K562 (cell line): Measurements from ENCODE around the gene CBLL1. TPM values are rescaled to one million over a fixed set of nuclear protein-coding genes. Genes with fewer than 3 reads are reported as not detected.

Experiments used
- ATAC-seq: fragments of 200-7000 bp; cut with Tn5 transposase; 3 replicates; pipeline ENCODE4 v1.9.1; 2020; ENCODE audit warnings: moderate library complexity
- BruUV-seq: library from RNA; stranded (reverse); fragments of 400-500 nt; replicated peaks from 2 replicates; lab custom pipeline; 2021; lab: Mats Ljungman, UMichigan
- CTCF ChIA-PET: fragments of 300-600 bp; formaldehyde crosslinking; extraction: SDS; loops from one replicate; lab custom pipeline; 2021; ENCODE audit warnings: low intra/inter-chr PET ratio; lab: Yijun Ruan, JAX
- POLR2A ChIA-PET: fragments of 300-600, 350-650 bp; sonication (Branson Sonifier 250); formaldehyde crosslinking; extraction: SDS; loops from one replicate; lab custom pipeline; 2021; ENCODE audit warnings: antibody characterized with exemption, inconsistent platforms; lab: Yijun Ruan, JAX
- DNase-seq, 4 experiments: peaks; one replicate each; pipeline versions ENCODE4 v3.0.0 to v3.0.0-alpha.2; 2011 to 2018; ENCODE audit warnings: low spot score in 3 of 4, mixed read lengths in 3 of 4; ENCODE audit errors: extremely low read depth in 1 of 4
- FAIRE-seq: peaks from 2 replicates; lab custom pipeline; 2011; peaks lifted over from hg19 to GRCh38; lab: Jason Lieb, UNC
- H2AFZ ChIP-seq: 2 replicates; pipeline ENCODE4 v1.6.0; 2011; ENCODE audit warnings: low read depth, low read length, control low read depth, inconsistent platforms
- H3K27ac ChIP-seq: fragments of 200-600 bp; 3 replicates; pipeline ENCODE4 v1.8.0; 2011; ENCODE audit warnings: low read depth, mild to moderate bottlenecking, control low read depth, inconsistent platforms, low read length, moderate library complexity, mixed read lengths; ENCODE audit errors: extremely low read depth
- H3K27me3 ChIP-seq, 2 experiments: fragments of 300-600 bp in 1 of 2; 2 replicates in 1 of 2; 3 replicates in 1 of 2; pipeline versions ENCODE4 v1.6.0 to v1.8.0; 2011; ENCODE audit warnings: inconsistent platforms in 2 of 2, low read length in 2 of 2, mild to moderate bottlenecking in 1 of 2, mixed read lengths in 1 of 2, moderate library complexity in 1 of 2; ENCODE audit not compliant: control insufficient read depth in 2 of 2, insufficient read depth in 2 of 2
- H3K36me3 ChIP-seq: fragments of 300-600 bp; 3 replicates; pipeline ENCODE4 v1.8.0; 2011; ENCODE audit warnings: mild to moderate bottlenecking, low read length, inconsistent platforms; ENCODE audit not compliant: control insufficient read depth, insufficient read depth
- H3K4me1 ChIP-seq, 2 experiments: fragments of 200-600 bp in 1 of 2; replicated peaks in 1 of 2; 2 replicates in 1 of 2; 3 replicates in 1 of 2; pipeline versions ENCODE4 v1.5.1 to v1.8.0; 2011; ENCODE audit warnings: inconsistent platforms in 2 of 2, low read length in 2 of 2, mild to moderate bottlenecking in 1 of 2, mixed read lengths in 1 of 2, moderate library complexity in 1 of 2; ENCODE audit not compliant: control insufficient read depth in 2 of 2, insufficient read depth in 2 of 2
- H3K4me2 ChIP-seq: 2 replicates; pipeline ENCODE4 v1.6.1; 2011; ENCODE audit warnings: low read length, control low read depth, inconsistent platforms, mixed read lengths; ENCODE audit not compliant: insufficient read depth
- H3K4me3 ChIP-seq: fragments of 200-600 bp; sonication (generic), shearing (Covaris generic); 2 replicates; pipeline ENCODE4 v1.5.1; 2016; ENCODE audit warnings: control low read depth, inconsistent platforms
- H3K79me2 ChIP-seq: fragments of 200-600 bp; 3 replicates; pipeline ENCODE4 v1.8.0; 2011; ENCODE audit warnings: low read length, inconsistent platforms; ENCODE audit not compliant: control insufficient read depth, insufficient read depth
- H3K9ac ChIP-seq, 2 experiments: 2 replicates each; pipeline versions ENCODE4 v1.6.0 to v1.6.1; 2011; ENCODE audit warnings: low read depth in 2 of 2, low read length in 2 of 2, control low read depth in 1 of 2, inconsistent platforms in 1 of 2, mild to moderate bottlenecking in 1 of 2, mixed read lengths in 1 of 2; ENCODE audit not compliant: insufficient read depth in 1 of 2
- H3K9me1 ChIP-seq: one replicate; pipeline ENCODE4 v1.6.0; 2011; ENCODE audit warnings: inconsistent platforms, mild to moderate bottlenecking, low read length, moderate library complexity; ENCODE audit not compliant: control insufficient read depth, insufficient read depth
- H3K9me3 ChIP-seq: replicated peaks from 2 replicates; pipeline ENCODE4 v1.5.1; 2011; ENCODE audit warnings: low read depth, low read length, inconsistent platforms; ENCODE audit not compliant: control insufficient read depth, insufficient read depth
- H4K20me1 ChIP-seq: replicated peaks from 2 replicates; pipeline ENCODE4 v1.6.1; 2011; ENCODE audit warnings: low read length, inconsistent platforms, mixed read lengths; ENCODE audit not compliant: control insufficient read depth, insufficient read depth
- CTCF ChIP-seq, 3 experiments: IDR thresholded peaks in 2 of 3; conservative IDR thresholded peaks in 1 of 3; 2 replicates each; pipeline ENCODE4 v1.5.1; 2011 to 2012; ENCODE audit warnings: low read length in 3 of 3, mild to moderate bottlenecking in 3 of 3, control low read depth in 2 of 3, improper control_type of control experiment in 1 of 3, inconsistent platforms in 1 of 3, low read depth in 1 of 3, mixed read lengths in 1 of 3, moderate library complexity in 1 of 3; ENCODE audit not compliant: insufficient read depth in 2 of 3
- KLF1 ChIP-seq: fragments of 450-650 bp; IDR thresholded peaks from 2 replicates; pipeline ENCODE4 v1.6.1; 2016; ENCODE audit warnings: missing genetic modification characterization, missing compliant biosample characterization
- SIRT6 ChIP-seq: IDR thresholded peaks from one replicate; pipeline ENCODE4 v1.6.1; 2012; ENCODE audit warnings: low read depth, mild to moderate bottlenecking, control low read depth, inconsistent platforms, low read length, moderate library complexity
- ZNF121 ChIP-seq: sonication (generic); formaldehyde crosslinking; conservative IDR thresholded peaks from 2 replicates; pipeline ENCODE4 v1.8.0; 2022; ENCODE audit warnings: missing genetic modification reagents
- ZNF512 ChIP-seq: IDR thresholded peaks from 2 replicates; pipeline ENCODE4 v1.6.1; 2016; ENCODE audit warnings: missing genetic modification characterization, missing compliant biosample characterization
- WGBS: fragments of 100-300 bp; shearing (Covaris generic); methylation state at CpG from one replicate; pipeline ENCODE4 v1.1.6; 2016; ENCODE audit warnings: low coverage, mixed read lengths; ENCODE audit not compliant: insufficient coverage; ENCODE audit errors: missing lambda C conversion rate; 5-methylcytosine and 5-hydroxymethylcytosine counted together
- in situ Hi-C: fragments of 300-500 bp; cut with MboI; formaldehyde crosslinking; loops from 4 replicates; pipeline ENCODE4 v1.15.0; 2018; ENCODE audit warnings: inconsistent platforms, mixed read lengths
- intact Hi-C: fragments of 100-400 bp; cut with micrococcal nuclease; formaldehyde crosslinking; loops from 2 replicates; pipeline ENCODE4 v1.14.2; 2022
- polyA plus RNA-seq, 8 experiments: library from polyadenylated mRNA; depleted of rRNA in 4 of 8; stranded (reverse) in 5 of 8; unstranded in 3 of 8; fragments of >200 nt; fragmentation: Nextera tagmentation in 2 of 8; fragmentation: Illumina TruSeq in 1 of 8; extraction: Ambion mirVana in 2 of 8; extraction: Trizol in 1 of 8; gene quantifications; 2 replicates each; pipeline versions ENCODE4 v1.2.1 to v1.2.3, GENCODE V29; 2011 to 2014; ENCODE audit warnings: inconsistent platforms in 1 of 8, missing spikeins in 1 of 8
- total RNA-seq, 7 experiments: library from RNA; depleted of rRNA in 6 of 7; stranded (reverse); fragments of >200 nt in 6 of 7; fragmentation: Illumina TruSeq in 2 of 7; extraction: Trizol in 2 of 7; gene quantifications; 2 replicates each; pipeline versions ENCODE4 v1.2.1 to v1.2.3, GENCODE V29; 2011 to 2021; ENCODE audit warnings: low replicate concordance in 1 of 7

Gene CBLL1
- total and polyA plus RNA-seq, 9 of the 15 experiments (the other 6 are each of a cell fraction or from before 2014, with no cell fraction given), result 14.7 to 67.9 (median 35.4) TPM

GRCh38 chr7:107754642-107755041 is 10.7 kb downstream of the CBLL1 start:
- Histone ChIP-seq H3K4me3 (no peak overlapping the region), H4K20me1 (no peaks in the 10 kb centered on the region), H3K79me2 (peaks cover 9% of the 10 kb centered on the region; the same call in 2 of the 3 replicates), H3K4me1 (no peaks in the 10 kb centered on the region), H2AFZ (no peak overlapping the region), H3K27ac (no peak overlapping the region), H3K36me3 (peaks cover 92% of the 10 kb centered on the region), H3K9me3 (no peaks in the 10 kb centered on the region), H3K9ac (no peak overlapping the region), H3K27me3 (no peaks in the 10 kb centered on the region), H3K4me2 (no peak overlapping the region), H3K9me1 (no peaks in the 10 kb centered on the region)
- WGBS, result 91% methylated on average over 2 of the region's 2 CpGs
- 0 out of 2 replicates have a peak, but pooled peaks have one; percentile 21 for TF ChIP-seq KLF1
- TF ChIP-seq ZNF512 (tag), result 0 out of 2 replicates have a peak, but pooled peaks have one; percentile 10
- 0 out of 2 replicates have a peak, but pooled peaks have one; percentile 59 for TF ChIP-seq ZNF121 (CRISPR knock-in tag)
- no peak for TF ChIP-seq SIRT6
- TF ChIP-seq CTCF (IDR thresholded peaks at IDR 0.05 in 2 of 3, conservative IDR thresholded peaks at IDR 0.05 in 1 of 3; ENCODE audit: insufficient read depth in 2 of 3, low read depth in 1 of 3, low read length in 3 of 3), result peak in 1 of 3 experiments; percentile 30; a peak in 3 of 6 replicates
- in situ Hi-C loops (no loop called here), intact Hi-C loops (no loop called here)
- ATAC-seq (no peak), FAIRE-seq (no peak), DNase-seq (no peak)
- POLR2A ChIA-PET, result interaction anchor here (1.9 kb wide), 1 partner anchor 11 kb away, joined by 14 read pairs; the partner anchor contains the start of gene CBLL1
- CTCF ChIA-PET, result no interaction called here
- no TSS peak for BruUV-seq
